Measurements from ENCODE around the gene NOXO1.
"Not testable (repeated sequence)": the region's sequence is repeated elsewhere in the genome, so short reads cannot be mapped to it uniquely, and the experiment has no call there.

NOXO1 gene

GRCh38 chr16:1942810-1943726 is 38.2 kb downstream of the NOXO1 start, which contains the start of gene MSRB1:
MSRB1 (minus strand) TSS chr16:1943199; CDS start chr16:1943156, 43 bp downstream.
- DNase-seq (ENCODE audit: low read depth in 3 of 3, low spot score in 1 of 3), result peak; percentile 95 to 99 (median 98)

GRCh38 chr16:1942047-1942809 is 39.0 kb downstream of the NOXO1 start:
- DNase-seq (ENCODE audit: low read depth in 3 of 3, low spot score in 1 of 3), result no peak

GRCh38 chr16:1941162-1942046 is 39.9 kb downstream of the NOXO1 start:
- no peak for DNase-seq (ENCODE audit: low read depth in 3 of 3, low spot score in 1 of 3)

GRCh38 chr16:1940273-1941161 is 40.8 kb downstream of the NOXO1 start:
- DNase-seq (ENCODE audit: low read depth in 3 of 3, low spot score in 1 of 3), result no peak

- DNase-seq (ENCODE audit: low read depth in 3 of 3, low spot score in 1 of 3), result not testable (repeated sequence)
These were observed 41.4 kb downstream of the NOXO1 start for GRCh38 chr16:1939833-1940232.

GRCh38 chr16:1938910-1939309 is 42.4 kb downstream of the NOXO1 start:
- DNase-seq (ENCODE audit: low read depth in 3 of 3, low spot score in 1 of 3), result no peak

GRCh38 chr16:1938316-1938715 is 43.0 kb downstream of the NOXO1 start:
- DNase-seq (ENCODE audit: low read depth in 3 of 3, low spot score in 1 of 3), result no peak

- no peak for DNase-seq (ENCODE audit: low read depth in 3 of 3, low spot score in 1 of 3)
These were observed 44.3 kb downstream of the NOXO1 start for GRCh38 chr16:1936945-1937479.

GRCh38 chr16:1933097-1933661 is 48.1 kb downstream of the NOXO1 start:
- DNase-seq (ENCODE audit: low read depth in 3 of 3, low spot score in 1 of 3), result no peak

GRCh38 chr16:1932050-1933028 is 48.9 kb downstream of the NOXO1 start:
- DNase-seq (ENCODE audit: low read depth in 3 of 3, low spot score in 1 of 3), result no peak

- no peak for DNase-seq (ENCODE audit: low read depth in 3 of 3, low spot score in 1 of 3)
These were observed 50.9 kb downstream of the NOXO1 start for GRCh38 chr16:1930338-1930720.

- peak; percentile 78 to 96 (median 90) for DNase-seq (ENCODE audit: low read depth in 3 of 3, low spot score in 1 of 3)
These were observed 51.5 kb downstream of the NOXO1 start for GRCh38 chr16:1929578-1930337.

- no peak for DNase-seq (ENCODE audit: low read depth in 3 of 3, low spot score in 1 of 3)
These were observed 52.2 kb downstream of the NOXO1 start for GRCh38 chr16:1929105-1929504.

Measured in stimulated activated CD4-positive, alpha-beta T cell treated with anti-CD3 and anti-CD28 coated beads, TNF-alpha, amount 100 ng/mL, for 1 hour (primary cell).